ENCODE measurements around the gene CTTNBP2NL.
"Not testable (repeated sequence)": the region's sequence is repeated elsewhere in the genome, so short reads cannot be mapped to it uniquely, and the experiment has no call there.

Gene CTTNBP2NL

GRCh38 chr1:112450773-112451172 is 54.8 kb downstream of the CTTNBP2NL start:
- no peak for DNase-seq (ENCODE audit: low spot score)
- Mint-ChIP-seq H3K27me3 (ENCODE audit: low read depth) (no peaks in the 10 kb centered on the region), H3K9me3 (no peaks in the 10 kb centered on the region), H3K27ac (no peak overlapping the region), H3K4me3 (no peak overlapping the region), H3K36me3 (ENCODE audit: low read depth) (no peaks in the 10 kb centered on the region), H3K4me1 (ENCODE audit: low read depth) (no peaks in the 10 kb centered on the region)

- not testable (repeated sequence) for H3K9me3 Mint-ChIP-seq; H3K27ac Mint-ChIP-seq; H3K36me3 Mint-ChIP-seq (ENCODE audit: low read depth); DNase-seq (ENCODE audit: low spot score); H3K27me3 Mint-ChIP-seq (ENCODE audit: low read depth); H3K4me1 Mint-ChIP-seq (ENCODE audit: low read depth); H3K4me3 Mint-ChIP-seq
Observed at GRCh38 chr1:112451301-112451700, 55.3 kb downstream of the CTTNBP2NL start.

- H3K27me3 Mint-ChIP-seq (ENCODE audit: low read depth): no peaks in the 10 kb centered on the region
- H3K4me1 Mint-ChIP-seq (ENCODE audit: low read depth): no peaks in the 10 kb centered on the region
- no peaks in the 10 kb centered on the region for H3K9me3 Mint-ChIP-seq
- no peak for DNase-seq (ENCODE audit: low spot score)
- no peak overlapping the region for H3K27ac Mint-ChIP-seq
- H3K36me3 Mint-ChIP-seq (ENCODE audit: low read depth): no peaks in the 10 kb centered on the region
- no peak overlapping the region for H3K4me3 Mint-ChIP-seq
Observed at GRCh38 chr1:112453876-112454275, 57.9 kb downstream of the CTTNBP2NL start.

GRCh38 chr1:112454316-112454715 is 58.3 kb downstream of the CTTNBP2NL start:
- H3K27ac Mint-ChIP-seq: no peak overlapping the region

GRCh38 chr1:112457241-112457640 is 61.2 kb downstream of the CTTNBP2NL start:
- no peak overlapping the region for H3K4me3 Mint-ChIP-seq
- DNase-seq (ENCODE audit: low spot score): no peak
- H3K27me3 Mint-ChIP-seq (ENCODE audit: low read depth): peaks cover 3% of the 10 kb centered on the region
- H3K36me3 Mint-ChIP-seq (ENCODE audit: low read depth): no peaks in the 10 kb centered on the region
- H3K27ac Mint-ChIP-seq: no peak overlapping the region
- no peaks in the 10 kb centered on the region for H3K9me3 Mint-ChIP-seq
- H3K4me1 Mint-ChIP-seq (ENCODE audit: low read depth): no peaks in the 10 kb centered on the region

More at GRCh38 chr1:112454316-112454715, 58.3 kb downstream of the CTTNBP2NL start:
- no peaks in the 10 kb centered on the region for H3K27me3 Mint-ChIP-seq (ENCODE audit: low read depth)
- DNase-seq (ENCODE audit: low spot score): no peak
- H3K9me3 Mint-ChIP-seq: no peaks in the 10 kb centered on the region
- H3K4me3 Mint-ChIP-seq: no peak overlapping the region
- no peaks in the 10 kb centered on the region for H3K4me1 Mint-ChIP-seq (ENCODE audit: low read depth)
- no peaks in the 10 kb centered on the region for H3K36me3 Mint-ChIP-seq (ENCODE audit: low read depth)

- H3K27ac Mint-ChIP-seq: no peak overlapping the region
- no peaks in the 10 kb centered on the region for H3K9me3 Mint-ChIP-seq
- H3K36me3 Mint-ChIP-seq (ENCODE audit: low read depth): no peaks in the 10 kb centered on the region
- DNase-seq (ENCODE audit: low spot score): no peak
- H3K27me3 Mint-ChIP-seq (ENCODE audit: low read depth): peaks cover 6% of the 10 kb centered on the region
- no peaks in the 10 kb centered on the region for H3K4me1 Mint-ChIP-seq (ENCODE audit: low read depth)
- H3K4me3 Mint-ChIP-seq: no peak overlapping the region
Observed at GRCh38 chr1:112457955-112458354, 61.9 kb downstream of the CTTNBP2NL start.

GRCh38 chr1:112458756-112459155 is 62.7 kb downstream of the CTTNBP2NL start:
- no peak for DNase-seq (ENCODE audit: low spot score)
- no peaks in the 10 kb centered on the region for H3K9me3 Mint-ChIP-seq
- no peak overlapping the region for H3K27ac Mint-ChIP-seq
- no peaks in the 10 kb centered on the region for H3K36me3 Mint-ChIP-seq (ENCODE audit: low read depth)
- no peaks in the 10 kb centered on the region for H3K4me1 Mint-ChIP-seq (ENCODE audit: low read depth)
- H3K27me3 Mint-ChIP-seq (ENCODE audit: low read depth): peaks cover 6% of the 10 kb centered on the region
- no peak overlapping the region for H3K4me3 Mint-ChIP-seq

GRCh38 chr1:112460615-112461014 is 64.6 kb downstream of the CTTNBP2NL start:
- H3K27me3 Mint-ChIP-seq (ENCODE audit: low read depth): peaks cover 6% of the 10 kb centered on the region
- H3K9me3 Mint-ChIP-seq: no peaks in the 10 kb centered on the region
- peaks cover 1% of the 10 kb centered on the region for H3K4me1 Mint-ChIP-seq (ENCODE audit: low read depth)
- no peaks in the 10 kb centered on the region for H3K36me3 Mint-ChIP-seq (ENCODE audit: low read depth)
- H3K4me3 Mint-ChIP-seq: no peak overlapping the region
- DNase-seq (ENCODE audit: low spot score): no peak
- H3K27ac Mint-ChIP-seq: no peak overlapping the region

- Mint-ChIP-seq H3K27ac (no peak overlapping the region), H3K36me3 (ENCODE audit: low read depth) (no peaks in the 10 kb centered on the region), H3K4me1 (ENCODE audit: low read depth) (peaks cover 9% of the 10 kb centered on the region), H3K27me3 (ENCODE audit: low read depth) (peaks cover 8% of the 10 kb centered on the region), H3K9me3 (no peaks in the 10 kb centered on the region), H3K4me3 (no peak overlapping the region)
- no peak for DNase-seq (ENCODE audit: low spot score)
Observed at GRCh38 chr1:112461200-112461871, 65.3 kb downstream of the CTTNBP2NL start.

GRCh38 chr1:112462953-112463279 is 66.9 kb downstream of the CTTNBP2NL start:
- H3K27ac Mint-ChIP-seq: no peak overlapping the region
- DNase-seq (ENCODE audit: low spot score): no peak
- peaks cover 11% of the 10 kb centered on the region for H3K27me3 Mint-ChIP-seq (ENCODE audit: low read depth)
- H3K9me3 Mint-ChIP-seq: no peaks in the 10 kb centered on the region
- H3K4me1 Mint-ChIP-seq (ENCODE audit: low read depth): peaks cover 14% of the 10 kb centered on the region
- H3K4me3 Mint-ChIP-seq: no peak overlapping the region
- H3K36me3 Mint-ChIP-seq (ENCODE audit: low read depth): no peaks in the 10 kb centered on the region

- Mint-ChIP-seq H3K27me3 (ENCODE audit: low read depth) (peaks cover 19% of the 10 kb centered on the region), H3K27ac (no peak overlapping the region), H3K4me3 (no peak overlapping the region), H3K9me3 (no peaks in the 10 kb centered on the region), H3K36me3 (ENCODE audit: low read depth) (no peaks in the 10 kb centered on the region), H3K4me1 (ENCODE audit: low read depth) (peaks cover 14% of the 10 kb centered on the region)
- no peak for DNase-seq (ENCODE audit: low spot score)
Observed at GRCh38 chr1:112464501-112464900, 68.5 kb downstream of the CTTNBP2NL start.

GRCh38 chr1:112465122-112465521 is 69.1 kb downstream of the CTTNBP2NL start:
- no peaks in the 10 kb centered on the region for H3K9me3 Mint-ChIP-seq
- no peak for DNase-seq (ENCODE audit: low spot score)
- no peak overlapping the region for H3K4me3 Mint-ChIP-seq
- H3K27me3 Mint-ChIP-seq (ENCODE audit: low read depth): peaks cover 19% of the 10 kb centered on the region
- H3K27ac Mint-ChIP-seq: no peak overlapping the region
- no peaks in the 10 kb centered on the region for H3K36me3 Mint-ChIP-seq (ENCODE audit: low read depth)
- H3K4me1 Mint-ChIP-seq (ENCODE audit: low read depth): peaks cover 14% of the 10 kb centered on the region

- H3K27ac Mint-ChIP-seq: no peak overlapping the region
- peaks cover 14% of the 10 kb centered on the region for H3K4me1 Mint-ChIP-seq (ENCODE audit: low read depth)
- H3K4me3 Mint-ChIP-seq: peak overlapping the region; percentile 86
- H3K27me3 Mint-ChIP-seq (ENCODE audit: low read depth): peaks cover 19% of the 10 kb centered on the region
- H3K36me3 Mint-ChIP-seq (ENCODE audit: low read depth): no peaks in the 10 kb centered on the region
- peak; percentile 85 for DNase-seq (ENCODE audit: low spot score)
- H3K9me3 Mint-ChIP-seq: no peaks in the 10 kb centered on the region
Observed at GRCh38 chr1:112466078-112466660, 70.2 kb downstream of the CTTNBP2NL start.

GRCh38 chr1:112470324-112470723 is 74.3 kb downstream of the CTTNBP2NL start:
- peaks cover 22% of the 10 kb centered on the region for H3K27me3 Mint-ChIP-seq (ENCODE audit: low read depth)
- peaks cover 14% of the 10 kb centered on the region for H3K4me1 Mint-ChIP-seq (ENCODE audit: low read depth)
- not testable (repeated sequence) for H3K4me3 Mint-ChIP-seq; H3K36me3 Mint-ChIP-seq (ENCODE audit: low read depth); H3K9me3 Mint-ChIP-seq; H3K27ac Mint-ChIP-seq; DNase-seq (ENCODE audit: low spot score)

GRCh38 chr1:112470966-112471365 is 75.0 kb downstream of the CTTNBP2NL start:
- Mint-ChIP-seq H3K4me1 (ENCODE audit: low read depth) (peaks cover 9% of the 10 kb centered on the region), H3K27me3 (ENCODE audit: low read depth) (peaks cover 24% of the 10 kb centered on the region), H3K27ac (no peak overlapping the region), H3K36me3 (ENCODE audit: low read depth) (no peaks in the 10 kb centered on the region), H3K4me3 (no peak overlapping the region), H3K9me3 (no peaks in the 10 kb centered on the region)
- DNase-seq (ENCODE audit: low spot score): no peak
